Stimulated activated naive CD8-positive, alpha-beta T cell treated with anti-CD3 and anti-CD28 coated beads, Interleukin-15, Interleukin-2, amounts not matched to agents 100 U/mL and 50 U/mL, for 24 hours (primary cell): ENCODE data around the gene CNTNAP4.

Source experiments
- ATAC-seq: fragments of 150-1000 bp; cut with Tn5 transposase; one replicate; pipeline ENCODE4 v1.10.0; 2021
- DNase-seq: peaks from one replicate; pipeline ENCODE4 v3.0.0; 2021

The CNTNAP4 gene

GRCh38 chr16:76276745-76277438 is at the start of gene CNTNAP4:
TSS of gene CNTNAP4 (plus strand) at chr16:76277401. CDS start at chr16:76277663, 262 bp downstream.
- DNase-seq = no peak

GRCh38 chr16:76228546-76229146 is 48.6 kb upstream of the CNTNAP4 start:
- ATAC-seq (no peak), DNase-seq (no peak)

More at GRCh38 chr16:76276745-76277438, at the start of gene CNTNAP4:
- no peak for ATAC-seq

- ATAC-seq = no peak
- no peak for DNase-seq
Observed at GRCh38 chr16:76232704-76233103, 44.5 kb upstream of the CNTNAP4 start.

GRCh38 chr16:76235025-76235424 is 42.2 kb upstream of the CNTNAP4 start:
- no peak for DNase-seq
- no peak for ATAC-seq

- ATAC-seq (no peak), DNase-seq (no peak)
Observed at GRCh38 chr16:76235426-76235825, 41.8 kb upstream of the CNTNAP4 start.

- no peak for DNase-seq
- no peak for ATAC-seq
Observed at GRCh38 chr16:76237471-76237870, 39.7 kb upstream of the CNTNAP4 start.

- no peak for DNase-seq
- ATAC-seq = no peak
Observed at GRCh38 chr16:76241755-76242154, 35.4 kb upstream of the CNTNAP4 start.

- no peak for ATAC-seq
- DNase-seq = no peak
Observed at GRCh38 chr16:76243620-76244019, 33.6 kb upstream of the CNTNAP4 start.

- no peak for DNase-seq
Observed at GRCh38 chr16:76246587-76246986, 30.6 kb upstream of the CNTNAP4 start.

GRCh38 chr16:76265434-76266045 is 11.7 kb upstream of the CNTNAP4 start:
- ATAC-seq = no peak
- DNase-seq = peak; percentile 26

More at GRCh38 chr16:76246587-76246986, 30.6 kb upstream of the CNTNAP4 start:
- no peak for ATAC-seq

GRCh38 chr16:76268824-76269223 is 8.4 kb upstream of the CNTNAP4 start:
- no peak for ATAC-seq
- DNase-seq = no peak

- DNase-seq = no peak
- ATAC-seq = no peak
Observed at GRCh38 chr16:76277460-76278030, 344 bp downstream of the CNTNAP4 start.

GRCh38 chr16:76278086-76278485 is 885 bp downstream of the CNTNAP4 start:
- DNase-seq (no peak), ATAC-seq (no peak)

- no peak for ATAC-seq
- no peak for DNase-seq
Observed at GRCh38 chr16:76278980-76279379, 1.8 kb downstream of the CNTNAP4 start.

- ATAC-seq (no peak), DNase-seq (no peak)
Observed at GRCh38 chr16:76280421-76281215, 3.4 kb downstream of the CNTNAP4 start.

- ATAC-seq (no peak), DNase-seq (no peak)
Observed at GRCh38 chr16:76287466-76287865, 10.3 kb downstream of the CNTNAP4 start.

GRCh38 chr16:76292218-76292617 is 15.0 kb downstream of the CNTNAP4 start:
- ATAC-seq (no peak), DNase-seq (no peak)

- ATAC-seq = no peak
Observed at GRCh38 chr16:76293980-76294379, 16.8 kb downstream of the CNTNAP4 start.

GRCh38 chr16:76294396-76295214 is 17.4 kb downstream of the CNTNAP4 start:
- ATAC-seq = no peak
- DNase-seq = no peak

More at GRCh38 chr16:76293980-76294379, 16.8 kb downstream of the CNTNAP4 start:
- no peak for DNase-seq

GRCh38 chr16:76297941-76298340 is 20.7 kb downstream of the CNTNAP4 start:
- no peak for DNase-seq
- ATAC-seq = no peak

GRCh38 chr16:76303637-76304314 is 26.6 kb downstream of the CNTNAP4 start:
- ATAC-seq (no peak), DNase-seq (no peak)
